Measurements from ENCODE around the gene STRN.
A peak's percentile ranks its signal among the peaks of the same experiment; 100 is the strongest.
"Not testable (repeated sequence)": the region's sequence is repeated elsewhere in the genome, so short reads cannot be mapped to it uniquely, and the experiment has no call there.

STRN gene

DNA sequence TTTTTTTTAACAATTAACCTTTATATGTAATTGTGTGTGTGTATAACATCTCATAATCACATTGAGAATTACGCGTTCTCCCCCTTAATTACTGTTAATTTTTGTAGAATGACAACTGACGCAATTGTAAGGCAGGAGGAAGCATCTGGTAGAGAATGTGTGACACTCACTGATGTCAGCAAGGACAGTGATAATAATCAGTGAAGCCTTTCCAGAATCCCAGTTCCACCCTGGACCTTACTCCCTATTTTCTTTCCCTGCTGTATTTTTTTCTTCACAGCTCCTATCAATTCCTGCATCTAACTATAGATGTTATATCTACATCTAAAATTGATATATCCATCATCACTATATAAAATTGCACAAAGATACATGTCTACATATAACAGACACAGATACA, 16.1 kb upstream of the STRN start:
- H3K27ac ChIP-seq (ENCODE audit: low read depth, low read length) = no peak overlapping the region

DNA sequence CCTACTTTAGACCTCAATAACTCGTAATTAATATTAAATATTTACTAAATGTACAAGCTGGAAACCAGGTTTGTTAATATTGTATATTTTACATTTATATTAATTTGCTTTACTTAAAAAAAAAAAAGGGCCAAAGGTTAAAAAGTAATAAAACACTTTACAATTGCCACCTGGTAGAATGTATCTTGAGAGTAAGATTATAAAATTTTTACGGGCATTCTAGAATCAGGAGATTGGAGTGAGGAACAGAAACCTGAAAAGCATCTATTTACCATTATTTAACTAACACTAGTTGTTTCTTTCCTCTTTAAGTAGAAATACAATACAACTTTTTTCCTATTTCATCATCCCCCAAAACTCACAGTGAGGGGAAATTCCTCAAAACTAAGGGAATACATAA, 15.6 kb upstream of the STRN start:
- Histone ChIP-seq H3K27ac (ENCODE audit: low read depth, low read length) (no peak overlapping the region), H2AFZ (ENCODE audit: low read length, unreplicated experiment) (no peak overlapping the region), H3K79me2 (ENCODE audit: control insufficient read depth, insufficient read depth, low read length, unreplicated experiment) (no peaks in the 10 kb centered on the region), H3K27me3 (ENCODE audit: insufficient read depth, low read length) (no peaks in the 10 kb centered on the region), H3K36me3 (ENCODE audit: insufficient read depth, low read length) (no peaks in the 10 kb centered on the region), H3K4me1 (ENCODE audit: control insufficient read depth, insufficient read depth, low read length, unreplicated experiment) (no peaks in the 10 kb centered on the region), H3K4me3 (ENCODE audit: low read depth, low read length) (no peak overlapping the region)

More for the DNA sequence above, 16.1 kb upstream of the STRN start:
- H3K27me3 ChIP-seq (ENCODE audit: insufficient read depth, low read length) = no peaks in the 10 kb centered on the region
- no peaks in the 10 kb centered on the region for H3K36me3 ChIP-seq (ENCODE audit: insufficient read depth, low read length)
- H3K4me3 ChIP-seq (ENCODE audit: low read depth, low read length) = no peak overlapping the region
- H2AFZ ChIP-seq (ENCODE audit: low read length, unreplicated experiment) = no peak overlapping the region
- no peaks in the 10 kb centered on the region for H3K4me1 ChIP-seq (ENCODE audit: control insufficient read depth, insufficient read depth, low read length, unreplicated experiment)
- H3K79me2 ChIP-seq (ENCODE audit: control insufficient read depth, insufficient read depth, low read length, unreplicated experiment) = no peaks in the 10 kb centered on the region

DNA sequence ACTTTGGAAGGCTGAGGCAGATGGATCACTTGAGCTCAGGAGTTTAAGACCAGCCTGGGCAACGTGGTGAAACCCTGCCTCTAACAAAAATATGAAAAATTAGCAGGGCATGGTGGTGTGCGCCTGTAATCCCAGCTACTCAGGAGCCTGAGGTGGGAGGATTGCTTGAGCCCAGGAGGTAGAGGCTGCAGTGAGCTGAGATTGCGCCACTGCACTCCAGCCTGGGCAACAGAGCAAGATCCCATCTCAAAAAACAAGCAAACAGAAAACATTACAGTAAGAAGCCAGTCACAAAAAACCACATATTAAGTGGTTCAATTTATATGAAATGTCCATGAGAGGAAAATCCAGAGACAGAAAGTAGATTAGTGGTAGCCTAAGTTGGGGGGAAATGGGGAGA, 12.7 kb upstream of the STRN start:
- not testable (repeated sequence) for H3K27me3 ChIP-seq (ENCODE audit: insufficient read depth, low read length); H3K4me1 ChIP-seq (ENCODE audit: control insufficient read depth, insufficient read depth, low read length, unreplicated experiment); H3K4me3 ChIP-seq (ENCODE audit: low read depth, low read length); H3K27ac ChIP-seq (ENCODE audit: low read depth, low read length); H3K36me3 ChIP-seq (ENCODE audit: insufficient read depth, low read length); H2AFZ ChIP-seq (ENCODE audit: low read length, unreplicated experiment); H3K79me2 ChIP-seq (ENCODE audit: control insufficient read depth, insufficient read depth, low read length, unreplicated experiment)

DNA sequence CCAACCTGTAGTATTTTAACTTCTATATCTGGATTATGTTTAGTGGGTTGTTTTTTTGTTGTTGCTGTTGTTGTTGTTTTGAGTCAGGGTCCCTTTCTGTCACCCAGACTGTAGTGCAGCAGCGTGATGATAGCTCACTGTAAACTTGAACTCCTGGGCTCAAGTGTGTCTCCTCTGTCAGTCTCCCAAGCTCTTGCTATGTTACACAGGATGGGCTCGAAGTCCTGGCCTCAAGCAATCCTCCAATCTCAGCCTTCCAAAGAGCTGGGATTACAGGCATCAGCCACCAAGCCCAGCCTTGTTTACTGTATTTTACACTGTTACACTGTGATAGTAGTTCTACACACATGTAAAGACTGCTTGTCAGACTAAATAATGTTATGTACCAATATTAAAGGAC, 9.7 kb upstream of the STRN start:
- H3K36me3 ChIP-seq (ENCODE audit: insufficient read depth, low read length) = no peaks in the 10 kb centered on the region
- H3K79me2 ChIP-seq (ENCODE audit: control insufficient read depth, insufficient read depth, low read length, unreplicated experiment) = no peaks in the 10 kb centered on the region
- H3K27ac ChIP-seq (ENCODE audit: low read depth, low read length) = no peak overlapping the region
- no peaks in the 10 kb centered on the region for H3K27me3 ChIP-seq (ENCODE audit: insufficient read depth, low read length)
- H3K4me1 ChIP-seq (ENCODE audit: control insufficient read depth, insufficient read depth, low read length, unreplicated experiment) = no peaks in the 10 kb centered on the region
- no peak overlapping the region for H3K4me3 ChIP-seq (ENCODE audit: low read depth, low read length)
- H2AFZ ChIP-seq (ENCODE audit: low read length, unreplicated experiment) = no peak overlapping the region

DNA sequence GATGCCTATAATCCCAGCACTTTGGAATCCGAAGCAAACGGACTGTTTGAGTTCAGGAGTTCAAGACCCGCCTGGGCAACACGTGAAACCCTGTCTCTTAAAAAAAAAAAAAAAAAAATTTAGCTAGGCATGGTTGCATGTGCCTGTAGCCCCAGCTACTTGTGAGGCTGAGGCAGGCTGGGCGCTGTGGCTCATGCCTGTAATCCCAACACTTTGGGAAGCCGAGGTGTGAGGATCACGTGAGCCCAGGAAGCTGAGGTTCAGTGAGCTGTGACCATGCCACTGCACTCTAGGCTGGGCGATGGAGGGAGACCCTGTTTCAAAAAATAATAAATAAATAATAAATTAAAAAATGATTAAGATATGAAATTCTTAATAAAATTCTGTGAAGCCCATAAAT, 9.0 kb upstream of the STRN start:
- Histone ChIP-seq H3K79me2 (ENCODE audit: control insufficient read depth, insufficient read depth, low read length, unreplicated experiment) (no peaks in the 10 kb centered on the region), H3K27ac (ENCODE audit: low read depth, low read length) (no peak overlapping the region), H3K36me3 (ENCODE audit: insufficient read depth, low read length) (no peaks in the 10 kb centered on the region), H3K27me3 (ENCODE audit: insufficient read depth, low read length) (no peaks in the 10 kb centered on the region), H3K4me3 (ENCODE audit: low read depth, low read length) (no peak overlapping the region), H3K4me1 (ENCODE audit: control insufficient read depth, insufficient read depth, low read length, unreplicated experiment) (no peaks in the 10 kb centered on the region), H2AFZ (ENCODE audit: low read length, unreplicated experiment) (no peak overlapping the region)

DNA sequence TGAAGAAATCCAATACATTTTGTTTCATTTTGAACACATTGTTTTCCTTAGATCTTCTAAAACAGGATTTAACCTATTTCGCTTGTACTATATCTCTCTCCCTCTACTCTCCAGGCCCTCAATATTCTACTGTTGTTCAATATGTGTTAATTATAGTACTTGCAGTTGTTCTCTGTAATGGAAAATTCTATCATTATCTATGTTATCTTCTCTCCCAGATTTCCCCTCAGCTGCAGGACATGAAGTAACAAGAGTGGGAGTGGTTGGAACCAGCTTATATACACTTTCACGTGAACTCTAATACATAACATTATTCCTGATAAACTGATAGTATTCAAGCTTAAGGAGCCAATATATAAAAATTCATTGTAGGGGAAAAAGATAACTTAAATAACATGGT, 7.0 kb upstream of the STRN start:
- H3K27me3 ChIP-seq (ENCODE audit: insufficient read depth, low read length) = no peaks in the 10 kb centered on the region

DNA sequence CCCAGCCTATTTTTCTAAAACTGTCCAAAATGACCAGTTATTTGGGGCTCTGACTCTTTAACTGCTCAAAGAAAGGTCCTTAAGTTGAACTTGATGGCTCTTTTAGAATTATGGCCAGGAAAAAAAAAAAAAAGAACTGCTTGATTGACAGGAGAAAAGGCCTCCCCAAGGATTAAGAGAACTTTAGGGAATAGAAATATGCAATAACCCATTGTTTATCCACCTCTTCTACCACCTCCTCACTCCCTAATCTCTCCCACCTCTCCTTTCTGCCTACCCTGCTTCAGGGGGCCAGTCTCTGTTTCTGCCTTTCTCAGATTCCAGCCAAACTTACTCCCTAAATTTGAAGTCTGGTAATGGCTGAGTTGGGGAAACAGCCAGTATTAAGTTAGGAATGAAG, 5.7 kb upstream of the STRN start:
- H2AFZ ChIP-seq (ENCODE audit: low read length, unreplicated experiment) = no peak overlapping the region
- H3K4me1 ChIP-seq (ENCODE audit: control insufficient read depth, insufficient read depth, low read length, unreplicated experiment) = peaks cover 7% of the 10 kb centered on the region
- no peaks in the 10 kb centered on the region for H3K27me3 ChIP-seq (ENCODE audit: insufficient read depth, low read length)
- no peaks in the 10 kb centered on the region for H3K79me2 ChIP-seq (ENCODE audit: control insufficient read depth, insufficient read depth, low read length, unreplicated experiment)
- no peak overlapping the region for H3K27ac ChIP-seq (ENCODE audit: low read depth, low read length)
- no peaks in the 10 kb centered on the region for H3K36me3 ChIP-seq (ENCODE audit: insufficient read depth, low read length)
- H3K4me3 ChIP-seq (ENCODE audit: low read depth, low read length) = no peak overlapping the region

More for the DNA sequence above, 7.0 kb upstream of the STRN start:
- Histone ChIP-seq H3K79me2 (ENCODE audit: control insufficient read depth, insufficient read depth, low read length, unreplicated experiment) (no peaks in the 10 kb centered on the region), H3K4me3 (ENCODE audit: low read depth, low read length) (no peak overlapping the region), H2AFZ (ENCODE audit: low read length, unreplicated experiment) (no peak overlapping the region), H3K36me3 (ENCODE audit: insufficient read depth, low read length) (no peaks in the 10 kb centered on the region), H3K27ac (ENCODE audit: low read depth, low read length) (no peak overlapping the region), H3K4me1 (ENCODE audit: control insufficient read depth, insufficient read depth, low read length, unreplicated experiment) (no peaks in the 10 kb centered on the region)

DNA sequence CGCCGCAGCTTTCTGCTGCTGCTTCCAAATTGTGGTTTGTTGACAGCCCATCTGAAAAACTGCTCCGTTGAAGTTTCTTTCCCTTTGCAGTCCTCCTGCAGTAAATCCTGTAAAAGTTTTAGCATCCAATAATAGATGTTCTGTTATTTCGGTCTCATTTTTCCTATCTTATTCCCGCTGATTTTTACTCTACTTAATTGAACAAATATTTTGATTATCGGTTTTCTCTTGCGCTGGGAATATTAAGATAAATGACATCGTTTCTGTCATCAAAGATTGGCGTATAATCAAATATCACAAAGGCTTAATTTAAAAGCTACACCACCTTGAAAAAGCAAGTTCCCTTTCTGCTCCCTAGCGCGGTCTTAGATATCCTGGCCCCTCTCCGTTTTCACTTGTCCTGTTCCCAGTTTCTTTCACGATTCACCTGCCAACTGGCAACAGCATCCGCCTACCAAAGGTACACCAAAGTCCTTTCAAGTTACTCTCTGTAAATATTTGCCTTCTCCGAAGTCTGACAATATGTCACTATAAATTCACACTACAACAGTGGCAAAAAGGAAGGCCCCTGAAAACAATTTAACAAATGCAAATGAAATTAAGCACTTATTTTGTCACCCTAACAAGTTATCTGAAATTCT, 1.0 kb upstream of the STRN start:
- H3K27ac ChIP-seq (ENCODE audit: low read depth, low read length) = peak overlapping the region; percentile 41; the same call in 1 of the 2 replicates
- no peaks in the 10 kb centered on the region for H3K27me3 ChIP-seq (ENCODE audit: insufficient read depth, low read length)
- peaks cover 15% of the 10 kb centered on the region for H3K4me1 ChIP-seq (ENCODE audit: control insufficient read depth, insufficient read depth, low read length, unreplicated experiment)
- H3K4me3 ChIP-seq (ENCODE audit: low read depth, low read length) = peak overlapping the region; percentile 93
- H3K36me3 ChIP-seq (ENCODE audit: insufficient read depth, low read length) = no peaks in the 10 kb centered on the region
- peak overlapping the region; percentile 93 for H2AFZ ChIP-seq (ENCODE audit: low read length, unreplicated experiment)
- peaks cover 31% of the 10 kb centered on the region for H3K79me2 ChIP-seq (ENCODE audit: control insufficient read depth, insufficient read depth, low read length, unreplicated experiment)

DNA sequence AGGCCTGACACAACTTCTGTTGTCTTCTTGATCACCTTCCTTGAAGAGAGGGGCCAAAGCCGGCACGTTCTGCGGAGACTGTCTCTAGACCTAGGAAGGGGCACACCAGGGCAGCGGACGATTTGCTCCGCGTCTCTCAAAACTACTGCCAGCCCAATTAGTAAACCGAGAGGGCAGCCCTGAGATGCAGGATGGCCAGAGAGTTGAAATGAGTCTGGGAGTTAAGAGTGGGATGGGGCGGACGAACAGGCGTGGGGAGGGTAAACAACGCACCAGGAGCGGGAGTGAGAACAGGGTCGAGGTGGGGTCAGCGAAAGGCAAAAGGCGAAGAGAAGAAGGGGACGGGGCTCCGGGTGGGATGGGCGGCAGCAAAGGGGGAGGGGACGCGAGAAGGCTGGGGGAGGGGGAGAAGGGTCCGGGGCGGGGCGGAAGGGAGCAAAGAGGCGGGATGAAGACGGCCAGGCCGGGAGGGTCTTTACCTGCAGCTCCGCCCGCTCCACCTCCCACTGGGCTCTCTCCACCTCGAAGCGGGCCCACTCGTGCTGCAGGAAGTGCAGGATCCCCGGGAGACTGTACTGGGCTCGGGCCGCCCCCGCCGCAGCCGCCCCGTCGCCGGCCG, 476 bp downstream of the STRN start:
- Histone ChIP-seq H3K27me3 (ENCODE audit: insufficient read depth, low read length) (no peaks in the 10 kb centered on the region), H2AFZ (ENCODE audit: low read length, unreplicated experiment) (peak overlapping the region; percentile 92), H3K36me3 (ENCODE audit: insufficient read depth, low read length) (no peaks in the 10 kb centered on the region), H3K27ac (ENCODE audit: low read depth, low read length) (peak overlapping the region; percentile 25; the same call in 1 of the 2 replicates), H3K79me2 (ENCODE audit: control insufficient read depth, insufficient read depth, low read length, unreplicated experiment) (peaks cover 42% of the 10 kb centered on the region), H3K4me3 (ENCODE audit: low read depth, low read length) (peak overlapping the region; percentile 93), H3K4me1 (ENCODE audit: control insufficient read depth, insufficient read depth, low read length, unreplicated experiment) (peaks cover 15% of the 10 kb centered on the region)

DNA sequence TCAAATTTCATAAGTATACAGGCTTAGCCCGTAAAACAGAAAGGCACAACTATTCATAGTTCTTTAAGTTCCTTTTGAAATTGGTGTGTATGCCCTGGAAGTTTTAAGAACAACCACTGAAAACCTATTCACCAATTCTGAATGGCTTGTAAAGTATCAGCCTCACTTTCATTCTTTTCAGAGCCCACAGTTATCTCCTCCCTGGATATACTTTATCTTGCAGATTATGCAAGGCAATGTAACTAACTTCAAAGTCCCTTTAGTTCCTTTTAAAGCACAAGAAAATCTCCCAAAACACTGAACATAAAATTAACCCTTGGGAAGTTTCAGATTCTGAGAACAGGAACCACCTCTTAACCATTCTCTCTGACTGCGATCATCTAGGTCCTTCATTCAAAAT, 1.1 kb downstream of the STRN start:
- H3K36me3 ChIP-seq (ENCODE audit: insufficient read depth, low read length) = no peaks in the 10 kb centered on the region
- H3K27ac ChIP-seq (ENCODE audit: low read depth, low read length) = no peak overlapping the region
- H2AFZ ChIP-seq (ENCODE audit: low read length, unreplicated experiment) = peak overlapping the region; percentile 76

DNA sequence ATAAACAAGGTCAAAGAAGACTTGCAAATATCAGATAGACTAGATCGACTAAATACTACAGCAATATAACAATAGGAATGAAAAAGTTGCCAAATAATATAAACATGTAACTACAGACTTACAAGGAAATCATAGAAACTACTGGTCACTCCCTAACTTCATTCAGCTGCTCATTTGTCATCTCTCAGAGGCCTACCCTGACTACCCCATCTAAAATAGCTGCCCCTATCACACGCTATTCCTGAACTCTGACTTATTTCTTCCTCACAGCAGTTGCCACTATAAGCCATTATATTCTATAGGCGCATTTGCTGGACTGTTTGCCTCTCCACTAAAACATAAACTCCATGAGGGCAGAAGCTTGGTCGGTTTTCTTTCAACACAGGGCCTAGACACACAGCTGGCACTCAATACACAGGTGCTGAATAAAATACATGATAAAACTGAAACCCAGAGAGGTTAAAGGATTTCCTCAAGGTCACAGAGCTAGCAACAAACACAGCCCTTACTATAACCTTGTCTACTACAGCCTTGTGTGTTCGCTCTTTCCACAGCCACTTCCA, 1.8 kb downstream of the STRN start:
- peaks cover 42% of the 10 kb centered on the region for H3K79me2 ChIP-seq (ENCODE audit: control insufficient read depth, insufficient read depth, low read length, unreplicated experiment)
- H3K36me3 ChIP-seq (ENCODE audit: insufficient read depth, low read length) = no peaks in the 10 kb centered on the region
- H3K27ac ChIP-seq (ENCODE audit: low read depth, low read length) = no peak overlapping the region
- H3K4me1 ChIP-seq (ENCODE audit: control insufficient read depth, insufficient read depth, low read length, unreplicated experiment) = peaks cover 15% of the 10 kb centered on the region
- H3K4me3 ChIP-seq (ENCODE audit: low read depth, low read length) = peak overlapping the region; percentile 93
- no peak overlapping the region for H2AFZ ChIP-seq (ENCODE audit: low read length, unreplicated experiment)
- no peaks in the 10 kb centered on the region for H3K27me3 ChIP-seq (ENCODE audit: insufficient read depth, low read length)

More for the DNA sequence above, 1.1 kb downstream of the STRN start:
- H3K4me1 ChIP-seq (ENCODE audit: control insufficient read depth, insufficient read depth, low read length, unreplicated experiment) = peaks cover 15% of the 10 kb centered on the region
- H3K79me2 ChIP-seq (ENCODE audit: control insufficient read depth, insufficient read depth, low read length, unreplicated experiment) = peaks cover 42% of the 10 kb centered on the region
- no peaks in the 10 kb centered on the region for H3K27me3 ChIP-seq (ENCODE audit: insufficient read depth, low read length)
- H3K4me3 ChIP-seq (ENCODE audit: low read depth, low read length) = peak overlapping the region; percentile 93

Measured in ACC112 (cell line).